PC-9 (cell line): Measurements from ENCODE around the gene SDK2. TPM values are rescaled to one million over a fixed set of nuclear protein-coding genes. Genes with fewer than 3 reads are reported as not detected.

ENCODE experiments used
- BruUV-seq: library from RNA; stranded (reverse); fragments of 400-500 nt; replicated peaks from 2 replicates; lab custom pipeline; 2021; lab: Mats Ljungman, UMichigan
- CTCF ChIA-PET: fragments of 300-600 bp; sonication (Branson Sonifier 250); formaldehyde crosslinking; loops from one replicate; lab custom pipeline; 2022; ENCODE audit warnings: antibody characterized with exemption; lab: Charles Lee
- POLR2A ChIA-PET: fragments of 300-600 bp; sonication (Branson Sonifier 250); formaldehyde crosslinking; loops from one replicate; lab custom pipeline; 2022; ENCODE audit warnings: antibody characterized with exemption; ENCODE audit not compliant: unreplicated experiment; lab: Charles Lee
- DNase-seq, 2 experiments: peaks; one replicate each; pipeline versions ENCODE4 v3.0.0 to v3.0.0-alpha.2; 2015 to 2022; ENCODE audit warnings: mixed read lengths in 1 of 2
- H2AFZ ChIP-seq: fragments of 200-600 bp; sonication (generic); 2 replicates; pipeline ENCODE4 v1.8.1; 2017; ENCODE audit warnings: antibody characterized with exemption
- H3F3A ChIP-seq: fragments of 200-600 bp; sonication (generic); 2 replicates; pipeline ENCODE4 v1.8.1; 2017; ENCODE audit warnings: antibody characterized with exemption, mild to moderate bottlenecking, low read depth; ENCODE audit not compliant: insufficient read depth
- H3K27ac ChIP-seq: fragments of 200-600 bp; sonication (generic); 2 replicates; pipeline ENCODE4 v1.6.1; 2016; ENCODE audit warnings: mixed run types
- H3K27me3 ChIP-seq: fragments of 200-600 bp; sonication (generic); 2 replicates; pipeline ENCODE4 v1.6.1; 2016; ENCODE audit warnings: low read depth, mixed run types; ENCODE audit not compliant: insufficient read depth
- H3K36me3 ChIP-seq: fragments of 200-600 bp; sonication (generic); 2 replicates; pipeline ENCODE4 v1.6.1; 2016; ENCODE audit warnings: low read depth, mixed run types
- H3K4me1 ChIP-seq: fragments of 200-600 bp; sonication (generic); replicated peaks from 2 replicates; pipeline ENCODE4 v1.6.1; 2016; ENCODE audit warnings: mixed run types; ENCODE audit not compliant: insufficient read depth
- H3K4me2 ChIP-seq: fragments of 200-600 bp; sonication (generic); 2 replicates; pipeline ENCODE4 v1.6.1; 2017; ENCODE audit warnings: mixed run types
- H3K4me3 ChIP-seq: fragments of 200-600 bp; sonication (generic); 2 replicates; pipeline ENCODE4 v1.6.1; 2016; ENCODE audit warnings: mixed run types
- H3K79me2 ChIP-seq: fragments of 200-600 bp; sonication (generic); 2 replicates; pipeline ENCODE4 v1.6.1; 2017; ENCODE audit warnings: low read depth, mixed run types
- H3K9me2 ChIP-seq: fragments of 200-600 bp; sonication (generic); 2 replicates; pipeline ENCODE4 v1.8.1; 2017; ENCODE audit warnings: mild to moderate bottlenecking; ENCODE audit not compliant: insufficient read depth
- H3K9me3 ChIP-seq: fragments of 200-600 bp; sonication (generic); 2 replicates; pipeline ENCODE4 v1.8.1; 2016; ENCODE audit warnings: low read depth; ENCODE audit not compliant: insufficient read depth
- H4K20me1 ChIP-seq: fragments of 200-600 bp; sonication (generic); 2 replicates; pipeline ENCODE4 v1.8.1; 2017; ENCODE audit not compliant: insufficient read depth
- EZH2 ChIP-seq: fragments of 200-600 bp; sonication (generic); IDR thresholded peaks from 2 replicates; pipeline ENCODE4 v1.8.0; 2017; ENCODE audit warnings: antibody characterized with exemption, low read depth
- intact Hi-C: fragments of 100-400 bp; cut with micrococcal nuclease; formaldehyde crosslinking; loops from one replicate; pipeline ENCODE4 v1.10.0; 2022; ENCODE audit not compliant: unreplicated experiment
- total RNA-seq: library from RNA; stranded (reverse); gene quantifications from 2 replicates; pipeline ENCODE4 v1.2.3, GENCODE V29; 2021
- TF ChIP-seq, protein P1 (sequence below): fragments of 200-600 bp; sonication (generic); conservative IDR thresholded peaks from 2 replicates; pipeline ENCODE4 v1.6.1; 2017; ENCODE audit warnings: mixed run types, antibody characterized with exemption, mild to moderate bottlenecking, moderate library complexity

The SDK2 gene
- total RNA-seq, 1 experiment from 2014 or later = 0.04 TPM

- Histone ChIP-seq H4K20me1 (no peaks in the 10 kb centered on the region), H3K9me3 (no peaks in the 10 kb centered on the region), H3K79me2 (no peaks in the 10 kb centered on the region), H3K4me1 (no peaks in the 10 kb centered on the region), H3K4me2 (no peak overlapping the region), H3K4me3 (no peak overlapping the region), H3K9me2 (no peaks in the 10 kb centered on the region), H3K27ac (no peak overlapping the region), H3F3A (no peaks in the 10 kb centered on the region), H3K36me3 (no peaks in the 10 kb centered on the region), H3K27me3 (peaks cover 98% of the 10 kb centered on the region), H2AFZ (no peak overlapping the region)
- TF ChIP-seq, protein P1, sequence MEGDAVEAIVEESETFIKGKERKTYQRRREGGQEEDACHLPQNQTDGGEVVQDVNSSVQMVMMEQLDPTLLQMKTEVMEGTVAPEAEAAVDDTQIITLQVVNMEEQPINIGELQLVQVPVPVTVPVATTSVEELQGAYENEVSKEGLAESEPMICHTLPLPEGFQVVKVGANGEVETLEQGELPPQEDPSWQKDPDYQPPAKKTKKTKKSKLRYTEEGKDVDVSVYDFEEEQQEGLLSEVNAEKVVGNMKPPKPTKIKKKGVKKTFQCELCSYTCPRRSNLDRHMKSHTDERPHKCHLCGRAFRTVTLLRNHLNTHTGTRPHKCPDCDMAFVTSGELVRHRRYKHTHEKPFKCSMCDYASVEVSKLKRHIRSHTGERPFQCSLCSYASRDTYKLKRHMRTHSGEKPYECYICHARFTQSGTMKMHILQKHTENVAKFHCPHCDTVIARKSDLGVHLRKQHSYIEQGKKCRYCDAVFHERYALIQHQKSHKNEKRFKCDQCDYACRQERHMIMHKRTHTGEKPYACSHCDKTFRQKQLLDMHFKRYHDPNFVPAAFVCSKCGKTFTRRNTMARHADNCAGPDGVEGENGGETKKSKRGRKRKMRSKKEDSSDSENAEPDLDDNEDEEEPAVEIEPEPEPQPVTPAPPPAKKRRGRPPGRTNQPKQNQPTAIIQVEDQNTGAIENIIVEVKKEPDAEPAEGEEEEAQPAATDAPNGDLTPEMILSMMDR = no peak
- no peak for TF ChIP-seq EZH2
- POLR2A ChIA-PET = no interaction called here
- no TSS peak for BruUV-seq
- intact Hi-C loops = no loop called here
- no peak for DNase-seq
- CTCF ChIA-PET = no interaction called here
Measured at GRCh38 chr17:73589363-73589980, 54.8 kb downstream of the SDK2 start.

DNA sequence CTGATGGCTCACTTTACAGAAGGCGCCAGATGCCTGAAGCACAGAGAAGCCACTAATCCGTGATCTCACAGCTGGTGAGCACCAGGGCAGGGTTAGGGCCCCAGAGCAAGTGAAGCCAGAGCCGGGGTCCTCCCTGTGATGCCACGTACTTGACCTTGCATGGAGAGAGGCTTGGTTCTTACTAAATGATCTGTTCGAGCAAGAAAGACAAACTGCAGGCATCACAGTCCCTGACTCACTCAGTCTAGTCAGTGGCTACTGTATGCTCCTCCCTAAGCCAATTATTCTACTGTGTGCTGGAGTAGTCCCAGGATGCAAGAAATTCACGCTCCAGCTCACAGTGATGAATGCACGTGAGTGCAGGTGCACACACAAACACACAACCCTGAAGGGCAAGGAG is 55.4 kb downstream of the SDK2 start:
- TF ChIP-seq, protein P1 = no peak
- TF ChIP-seq EZH2 = no peak
- H4K20me1 ChIP-seq = no peaks in the 10 kb centered on the region
- no peaks in the 10 kb centered on the region for H3K9me3 ChIP-seq
- no peak overlapping the region for H3K4me3 ChIP-seq
- no peaks in the 10 kb centered on the region for H3K79me2 ChIP-seq
- no peaks in the 10 kb centered on the region for H3K36me3 ChIP-seq
- intact Hi-C loops = no loop called here
- no peaks in the 10 kb centered on the region for H3K4me1 ChIP-seq
- BruUV-seq = no TSS peak
- no peak overlapping the region for H3K27ac ChIP-seq
- H3F3A ChIP-seq = no peaks in the 10 kb centered on the region
- H3K9me2 ChIP-seq = no peaks in the 10 kb centered on the region
- H3K4me2 ChIP-seq = no peak overlapping the region
- POLR2A ChIA-PET = no interaction called here
- H3K27me3 ChIP-seq = peaks cover 98% of the 10 kb centered on the region
- DNase-seq = no peak
- CTCF ChIA-PET = no interaction called here
- H2AFZ ChIP-seq = no peak overlapping the region

GRCh38 chr17:73588301-73588846 is 55.9 kb downstream of the SDK2 start:
- no peaks in the 10 kb centered on the region for H3K4me1 ChIP-seq
- POLR2A ChIA-PET = no interaction called here
- no peaks in the 10 kb centered on the region for H3K79me2 ChIP-seq

More at GRCh38 chr17:73588301-73588846, 55.9 kb downstream of the SDK2 start:
- no peaks in the 10 kb centered on the region for H3K36me3 ChIP-seq
- no peak for DNase-seq
- no peaks in the 10 kb centered on the region for H3K9me3 ChIP-seq
- H3K4me2 ChIP-seq = no peak overlapping the region
- intact Hi-C loops = no loop called here
- H3K9me2 ChIP-seq = no peaks in the 10 kb centered on the region
- CTCF ChIA-PET = no interaction called here
- H3F3A ChIP-seq = no peaks in the 10 kb centered on the region
- no peak overlapping the region for H3K4me3 ChIP-seq
- H3K27me3 ChIP-seq = peaks cover 98% of the 10 kb centered on the region
- no peak overlapping the region for H2AFZ ChIP-seq
- no peak overlapping the region for H3K27ac ChIP-seq
- BruUV-seq = no TSS peak
- no peaks in the 10 kb centered on the region for H4K20me1 ChIP-seq
- TF ChIP-seq, protein P1 = no peak
- no peak for TF ChIP-seq EZH2
